GM23338 (cell line): ENCODE measurements around the gene POLR3F. TPM values are rescaled to one million over a fixed set of nuclear protein-coding genes. Genes with fewer than 3 reads are reported as not detected.
A peak's percentile ranks its signal among the peaks of the same experiment; 100 is the strongest.
"Not testable (repeated sequence)": the region's sequence is repeated elsewhere in the genome, so short reads cannot be mapped to it uniquely, and the experiment has no call there.

Experiments used
- ATAC-seq: fragments of 200-7000 bp; cut with Tn5 transposase; 3 replicates; pipeline ENCODE4 v1.9.1; 2020
- DNase-seq: peaks from one replicate; pipeline ENCODE4 v3.0.0-alpha.2; 2015; ENCODE audit warnings: low spot score
- H2AFZ ChIP-seq: fragments of 200-600 bp; sonication (generic); 2 replicates; pipeline ENCODE4 v1.8.0; 2016; ENCODE audit warnings: antibody characterized with exemption, mild to moderate bottlenecking, moderate library complexity
- H3F3A ChIP-seq: fragments of 200-600 bp; sonication (generic); replicated peaks from 2 replicates; pipeline ENCODE4 v1.8.0; 2017; ENCODE audit warnings: antibody characterized with exemption, mixed run types, low read depth
- H3K27ac ChIP-seq: fragments of 200-600 bp; sonication (generic); 2 replicates; pipeline ENCODE4 v1.6.1; 2016; ENCODE audit warnings: low read depth
- H3K27me3 ChIP-seq: fragments of 200-600 bp; sonication (generic); 2 replicates; pipeline ENCODE4 v1.8.0; 2016; ENCODE audit warnings: mild to moderate bottlenecking, mixed run types, moderate library complexity; ENCODE audit not compliant: insufficient read depth
- H3K36me3 ChIP-seq: fragments of 200-600 bp; sonication (generic); 2 replicates; pipeline ENCODE4 v1.8.0; 2016; ENCODE audit warnings: mild to moderate bottlenecking; ENCODE audit not compliant: insufficient read depth
- H3K4me1 ChIP-seq: fragments of 200-600 bp; sonication (generic); 2 replicates; pipeline ENCODE4 v1.8.0; 2016; ENCODE audit warnings: mild to moderate bottlenecking, moderate library complexity; ENCODE audit not compliant: insufficient read depth
- H3K4me2 ChIP-seq: fragments of 200-600 bp; sonication (generic); 2 replicates; pipeline ENCODE4 v1.7.1; 2017; ENCODE audit warnings: mixed run types
- H3K4me3 ChIP-seq: fragments of 200-600 bp; sonication (generic); 2 replicates; pipeline ENCODE4 v1.6.1; 2016; ENCODE audit warnings: mixed run types
- H3K79me2 ChIP-seq: fragments of 200-600 bp; sonication (generic); replicated peaks from 2 replicates; pipeline ENCODE4 v1.8.0; 2017; ENCODE audit warnings: mild to moderate bottlenecking; ENCODE audit not compliant: insufficient read depth
- H3K9me2 ChIP-seq: fragments of 200-600 bp; sonication (generic); 2 replicates; pipeline ENCODE4 v1.8.0; 2017; ENCODE audit not compliant: insufficient read depth
- H4K20me1 ChIP-seq: fragments of 200-600 bp; sonication (generic); replicated peaks from 2 replicates; pipeline ENCODE4 v1.8.0; 2017; ENCODE audit warnings: mild to moderate bottlenecking; ENCODE audit not compliant: insufficient read depth
- H3K27ac Mint-ChIP-seq: 2 replicates; pipeline ENCODE4 v1.8.0; 2020; ENCODE audit warnings: inconsistent platforms, mild to moderate bottlenecking, moderate library complexity, mixed read lengths
- H3K27me3 Mint-ChIP-seq: 3 replicates; pipeline ENCODE4 v1.8.0; 2022; ENCODE audit warnings: low read depth, mild to moderate bottlenecking, moderate library complexity, mixed read lengths, inconsistent platforms; ENCODE audit not compliant: insufficient read depth, poor library complexity
- H3K36me3 Mint-ChIP-seq: 3 replicates; pipeline ENCODE4 v1.8.0; 2021; ENCODE audit warnings: low read depth, mild to moderate bottlenecking, inconsistent platforms, moderate library complexity, mixed read lengths
- H3K4me1 Mint-ChIP-seq: 3 replicates; pipeline ENCODE4 v1.8.0; 2020; ENCODE audit warnings: mild to moderate bottlenecking, inconsistent platforms, mixed read lengths
- H3K4me3 Mint-ChIP-seq: 3 replicates; pipeline ENCODE4 v1.8.0; 2021; ENCODE audit warnings: moderate library complexity, mild to moderate bottlenecking, inconsistent platforms, mixed read lengths
- H3K9me3 Mint-ChIP-seq: 3 replicates; pipeline ENCODE4 v1.8.0; 2020; ENCODE audit warnings: moderate library complexity, mild to moderate bottlenecking, inconsistent platforms, mixed read lengths
- EZH2 ChIP-seq: fragments of 200-600 bp; sonication (generic); IDR thresholded peaks from one replicate; pipeline ENCODE4 v1.8.0; 2017; ENCODE audit warnings: antibody characterized with exemption, mild to moderate bottlenecking, low read depth; ENCODE audit not compliant: unreplicated experiment
- EZH2phosphoT487 ChIP-seq: fragments of 200-600 bp; sonication (generic); IDR thresholded peaks from one replicate; pipeline ENCODE4 v1.8.1; 2018; ENCODE audit warnings: antibody characterized with exemption; ENCODE audit not compliant: unreplicated experiment
- JUNB ChIP-seq: IDR thresholded peaks from one replicate; pipeline ENCODE4 v1.6.1; 2016; ENCODE audit warnings: antibody characterized with exemption; ENCODE audit not compliant: unreplicated experiment
- STAT1 ChIP-seq: IDR thresholded peaks from one replicate; pipeline ENCODE4 v1.6.1; 2016; ENCODE audit warnings: antibody characterized with exemption; ENCODE audit not compliant: unreplicated experiment
- ZNF114 ChIP-seq: fragments of 250-450 bp; sonication (Bioruptor Pico); IDR thresholded peaks from 2 replicates; pipeline ENCODE4 v1.5.0; 2020; ENCODE audit warnings: mild to moderate bottlenecking, moderate library complexity
- ZNF331 ChIP-seq: fragments of 250-450 bp; sonication (Bioruptor Pico); IDR thresholded peaks from 2 replicates; pipeline ENCODE4 v1.5.0; 2020; ENCODE audit warnings: low read depth, mild to moderate bottlenecking, moderate library complexity
- polyA plus RNA-seq: library from polyadenylated mRNA; unstranded; fragments of >200 nt; fragmentation: Nextera tagmentation; extraction: Ambion mirVana; gene quantifications from 2 replicates; pipeline ENCODE4 v1.2.1, GENCODE V29; 2016
- total RNA-seq: library from RNA; depleted of rRNA; stranded (reverse); fragments of >200 nt; shearing (Covaris generic); gene quantifications from 2 replicates; pipeline ENCODE4 v1.2.3, GENCODE V29; 2014
- TF ChIP-seq, protein P1 (sequence below): IDR thresholded peaks from one replicate; pipeline ENCODE4 v1.6.1; 2018; ENCODE audit warnings: antibody characterized with exemption; ENCODE audit not compliant: unreplicated experiment
- TF ChIP-seq, protein P2 (sequence below), 2 experiments: fragments of 200-600 bp in 1 of 2; sonication (generic) in 1 of 2; conservative IDR thresholded peaks; 2 replicates each; pipeline versions ENCODE4 v1.5.1 to v1.6.1; 2016 to 2017; ENCODE audit warnings: antibody characterized with exemption in 2 of 2, low read depth in 2 of 2, mild to moderate bottlenecking in 2 of 2, moderate library complexity in 1 of 2
- TF ChIP-seq, protein P3 (sequence below): IDR thresholded peaks from 2 replicates; pipeline ENCODE4 v1.6.1; 2016; ENCODE audit warnings: antibody characterized with exemption

POLR3F gene
- total and polyA plus RNA-seq, 2 experiments from 2014 or later: 11.0 to 30.6 TPM

DNA sequence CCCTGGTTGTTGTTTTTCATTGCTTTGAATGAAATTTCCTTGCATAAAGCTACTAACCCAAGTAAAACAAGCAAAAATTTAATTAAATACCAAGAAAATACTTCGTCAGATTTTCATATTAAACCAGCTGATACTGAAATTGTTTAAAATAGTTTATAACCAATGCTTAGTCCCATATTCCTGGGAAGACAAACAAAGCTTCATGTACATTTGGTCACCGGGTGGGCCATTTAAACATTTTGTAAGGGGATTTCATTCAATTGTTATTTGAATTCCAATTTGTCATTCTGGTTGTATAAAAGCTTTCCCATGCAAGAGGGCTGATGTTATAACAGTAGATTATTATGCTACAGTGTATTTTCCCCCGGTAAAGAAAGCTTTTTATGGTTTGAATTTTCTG is 30.4 kb downstream of the POLR3F start:
- H3K27ac Mint-ChIP-seq: no peak overlapping the region; the same call in 1 of the 2 replicates
- ATAC-seq: no peak
- Histone ChIP-seq H3K4me2 (peak overlapping the region; percentile 54; the same call in 1 of the 2 replicates), H3K36me3 (peaks cover 10% of the 10 kb centered on the region), H3K79me2 (peaks cover 16% of the 10 kb centered on the region), H4K20me1 (no peaks in the 10 kb centered on the region), H2AFZ (peak overlapping the region; percentile 6; the same call in 1 of the 2 replicates), H3F3A (no peaks in the 10 kb centered on the region), H3K9me2 (no peaks in the 10 kb centered on the region), H3K4me1 (peaks cover 13% of the 10 kb centered on the region), H3K27ac (no peak overlapping the region; the same call in 1 of the 2 replicates), H3K27me3 (no peaks in the 10 kb centered on the region), H3K4me3 (peak overlapping the region; percentile 87; the same call in 1 of the 2 replicates)
- H3K4me1 Mint-ChIP-seq: peaks cover 13% of the 10 kb centered on the region
- peak overlapping the region; percentile 98; the same call in 2 of the 3 replicates for H3K4me3 Mint-ChIP-seq
- TF ChIP-seq JUNB: no peak
- TF ChIP-seq EZH2: no peak
- TF ChIP-seq STAT1: no peak
- TF ChIP-seq, protein P1, sequence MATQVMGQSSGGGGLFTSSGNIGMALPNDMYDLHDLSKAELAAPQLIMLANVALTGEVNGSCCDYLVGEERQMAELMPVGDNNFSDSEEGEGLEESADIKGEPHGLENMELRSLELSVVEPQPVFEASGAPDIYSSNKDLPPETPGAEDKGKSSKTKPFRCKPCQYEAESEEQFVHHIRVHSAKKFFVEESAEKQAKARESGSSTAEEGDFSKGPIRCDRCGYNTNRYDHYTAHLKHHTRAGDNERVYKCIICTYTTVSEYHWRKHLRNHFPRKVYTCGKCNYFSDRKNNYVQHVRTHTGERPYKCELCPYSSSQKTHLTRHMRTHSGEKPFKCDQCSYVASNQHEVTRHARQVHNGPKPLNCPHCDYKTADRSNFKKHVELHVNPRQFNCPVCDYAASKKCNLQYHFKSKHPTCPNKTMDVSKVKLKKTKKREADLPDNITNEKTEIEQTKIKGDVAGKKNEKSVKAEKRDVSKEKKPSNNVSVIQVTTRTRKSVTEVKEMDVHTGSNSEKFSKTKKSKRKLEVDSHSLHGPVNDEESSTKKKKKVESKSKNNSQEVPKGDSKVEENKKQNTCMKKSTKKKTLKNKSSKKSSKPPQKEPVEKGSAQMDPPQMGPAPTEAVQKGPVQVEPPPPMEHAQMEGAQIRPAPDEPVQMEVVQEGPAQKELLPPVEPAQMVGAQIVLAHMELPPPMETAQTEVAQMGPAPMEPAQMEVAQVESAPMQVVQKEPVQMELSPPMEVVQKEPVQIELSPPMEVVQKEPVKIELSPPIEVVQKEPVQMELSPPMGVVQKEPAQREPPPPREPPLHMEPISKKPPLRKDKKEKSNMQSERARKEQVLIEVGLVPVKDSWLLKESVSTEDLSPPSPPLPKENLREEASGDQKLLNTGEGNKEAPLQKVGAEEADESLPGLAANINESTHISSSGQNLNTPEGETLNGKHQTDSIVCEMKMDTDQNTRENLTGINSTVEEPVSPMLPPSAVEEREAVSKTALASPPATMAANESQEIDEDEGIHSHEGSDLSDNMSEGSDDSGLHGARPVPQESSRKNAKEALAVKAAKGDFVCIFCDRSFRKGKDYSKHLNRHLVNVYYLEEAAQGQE: no peak
- no peak for TF ChIP-seq ZNF331 (CRISPR knock-in tag)
- no peak for TF ChIP-seq EZH2phosphoT487
- TF ChIP-seq ZNF114 (CRISPR knock-in tag): no peak
- TF ChIP-seq, protein P2, sequence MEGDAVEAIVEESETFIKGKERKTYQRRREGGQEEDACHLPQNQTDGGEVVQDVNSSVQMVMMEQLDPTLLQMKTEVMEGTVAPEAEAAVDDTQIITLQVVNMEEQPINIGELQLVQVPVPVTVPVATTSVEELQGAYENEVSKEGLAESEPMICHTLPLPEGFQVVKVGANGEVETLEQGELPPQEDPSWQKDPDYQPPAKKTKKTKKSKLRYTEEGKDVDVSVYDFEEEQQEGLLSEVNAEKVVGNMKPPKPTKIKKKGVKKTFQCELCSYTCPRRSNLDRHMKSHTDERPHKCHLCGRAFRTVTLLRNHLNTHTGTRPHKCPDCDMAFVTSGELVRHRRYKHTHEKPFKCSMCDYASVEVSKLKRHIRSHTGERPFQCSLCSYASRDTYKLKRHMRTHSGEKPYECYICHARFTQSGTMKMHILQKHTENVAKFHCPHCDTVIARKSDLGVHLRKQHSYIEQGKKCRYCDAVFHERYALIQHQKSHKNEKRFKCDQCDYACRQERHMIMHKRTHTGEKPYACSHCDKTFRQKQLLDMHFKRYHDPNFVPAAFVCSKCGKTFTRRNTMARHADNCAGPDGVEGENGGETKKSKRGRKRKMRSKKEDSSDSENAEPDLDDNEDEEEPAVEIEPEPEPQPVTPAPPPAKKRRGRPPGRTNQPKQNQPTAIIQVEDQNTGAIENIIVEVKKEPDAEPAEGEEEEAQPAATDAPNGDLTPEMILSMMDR (conservative IDR thresholded peaks at IDR 0.05; ENCODE audit: low read depth in 2 of 2): no peak
- TF ChIP-seq, protein P3, sequence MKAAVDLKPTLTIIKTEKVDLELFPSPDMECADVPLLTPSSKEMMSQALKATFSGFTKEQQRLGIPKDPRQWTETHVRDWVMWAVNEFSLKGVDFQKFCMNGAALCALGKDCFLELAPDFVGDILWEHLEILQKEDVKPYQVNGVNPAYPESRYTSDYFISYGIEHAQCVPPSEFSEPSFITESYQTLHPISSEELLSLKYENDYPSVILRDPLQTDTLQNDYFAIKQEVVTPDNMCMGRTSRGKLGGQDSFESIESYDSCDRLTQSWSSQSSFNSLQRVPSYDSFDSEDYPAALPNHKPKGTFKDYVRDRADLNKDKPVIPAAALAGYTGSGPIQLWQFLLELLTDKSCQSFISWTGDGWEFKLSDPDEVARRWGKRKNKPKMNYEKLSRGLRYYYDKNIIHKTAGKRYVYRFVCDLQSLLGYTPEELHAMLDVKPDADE: no peak
- H3K27me3 Mint-ChIP-seq: peaks cover 3% of the 10 kb centered on the region
- no peak for DNase-seq
- H3K9me3 Mint-ChIP-seq: no peaks in the 10 kb centered on the region
- peaks cover 7% of the 10 kb centered on the region; the same call in 2 of the 3 replicates for H3K36me3 Mint-ChIP-seq

DNA sequence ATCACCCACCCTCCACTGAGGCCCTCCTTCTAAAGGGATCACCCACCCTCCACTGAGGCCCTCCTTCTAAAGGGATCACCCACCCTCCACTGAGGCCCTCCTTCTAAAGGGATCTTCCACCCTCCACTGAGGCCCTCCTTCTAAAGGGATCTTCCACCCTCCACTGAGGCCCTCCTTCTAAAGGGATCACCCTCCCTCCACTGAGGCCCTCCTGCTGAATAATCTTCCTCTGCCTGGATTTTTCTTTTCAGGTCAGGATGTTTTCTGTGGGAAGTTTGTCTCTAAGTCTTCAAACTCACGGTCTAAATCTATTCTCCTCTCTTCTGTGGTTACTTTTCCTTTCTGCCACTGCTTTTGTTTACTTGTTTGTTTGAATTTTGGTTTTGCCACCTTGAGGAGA is 34.5 kb downstream of the POLR3F start:
- H3K9me2 ChIP-seq, H3K27me3 Mint-ChIP-seq, H3F3A ChIP-seq, H3K4me2 ChIP-seq, H3K4me3 Mint-ChIP-seq, DNase-seq, H2AFZ ChIP-seq, H3K36me3 Mint-ChIP-seq, H3K27ac ChIP-seq, H3K79me2 ChIP-seq, H3K4me3 ChIP-seq, H4K20me1 ChIP-seq, H3K27me3 ChIP-seq, H3K27ac Mint-ChIP-seq, H3K4me1 Mint-ChIP-seq, H3K9me3 Mint-ChIP-seq, H3K36me3 ChIP-seq, ATAC-seq: not testable (repeated sequence)
- peaks cover 14% of the 10 kb centered on the region for H3K4me1 ChIP-seq
